Measurements from ENCODE around the gene DTWD2. TPM values are rescaled to one million over a fixed set of nuclear protein-coding genes. Genes with fewer than 3 reads are reported as not detected.

DTWD2 gene, protein sequence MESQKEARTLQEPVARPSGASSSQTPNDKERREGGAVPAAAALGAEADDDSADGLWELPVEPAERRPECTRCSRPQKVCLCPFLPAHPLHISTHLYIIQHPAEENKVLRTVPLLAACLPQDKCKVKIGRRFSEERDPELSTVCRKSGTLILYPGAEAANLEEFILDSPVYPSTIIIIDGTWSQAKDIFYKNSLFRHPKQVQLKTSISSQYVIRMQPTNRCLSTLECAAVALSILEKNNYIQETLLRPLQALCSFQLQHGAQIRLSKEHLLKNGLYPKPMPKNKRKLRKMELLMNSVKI
- 1 to 10 TPM; 3.8 to 4.0 TPM for total RNA-seq

DNA sequence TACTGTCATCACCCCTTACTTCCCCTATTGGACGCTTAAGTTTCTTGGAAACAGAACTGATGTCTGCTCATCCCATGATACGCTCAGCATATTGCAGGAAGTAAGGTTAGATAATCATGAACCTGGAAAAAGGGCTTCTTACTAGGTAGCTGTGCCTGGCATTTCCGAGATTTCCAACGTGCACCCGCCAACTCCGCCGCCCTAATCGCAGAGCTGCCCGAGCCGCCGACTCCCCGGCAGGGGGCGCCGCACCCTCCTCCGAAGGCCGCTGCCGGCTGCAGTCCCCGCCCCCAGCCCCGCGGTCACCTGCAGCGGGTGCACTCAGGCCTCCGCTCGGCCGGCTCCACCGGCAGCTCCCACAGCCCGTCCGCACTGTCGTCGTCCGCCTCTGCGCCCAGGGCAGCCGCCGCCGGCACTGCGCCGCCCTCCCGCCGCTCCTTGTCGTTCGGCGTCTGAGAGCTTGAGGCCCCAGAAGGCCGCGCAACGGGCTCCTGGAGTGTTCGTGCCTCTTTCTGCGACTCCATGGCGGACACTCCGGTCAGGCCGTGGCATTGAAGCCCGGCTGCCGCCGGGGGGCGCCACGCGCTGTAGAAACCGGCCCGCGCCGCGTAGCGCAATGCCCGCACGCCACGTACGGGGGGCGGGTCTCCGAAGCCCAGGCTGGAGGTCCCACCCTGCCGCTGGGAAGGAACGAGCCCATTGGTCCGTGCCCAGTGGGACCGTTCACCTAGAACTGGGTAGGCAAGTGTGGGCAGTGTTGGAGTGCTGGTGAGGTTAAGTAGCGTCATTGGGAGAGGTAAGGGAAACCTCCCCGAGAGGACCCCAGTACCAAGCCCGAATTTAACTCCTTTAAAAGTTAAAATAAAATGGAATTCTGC lies at the start of gene DTWD2:
TSS of gene DTWD2 (minus strand) at position 560 of the 878 bp plus-strand sequence. CDS start at position 524, 36 bp downstream.
- Mint-ChIP-seq H3K27ac (peak within 1 kb of the TSS; percentile 68 to 85), H3K36me3 (peaks cover 0 to 6% of the 10 kb centered on the region in 2 donors), H3K9me3 (no peaks in the 10 kb centered on the region)
- peak; percentile 96 to 97 for DNase-seq (ENCODE audit: low spot score in 2 of 2)
- ATAC-seq, result peak; percentile 89 to 91

DNA sequence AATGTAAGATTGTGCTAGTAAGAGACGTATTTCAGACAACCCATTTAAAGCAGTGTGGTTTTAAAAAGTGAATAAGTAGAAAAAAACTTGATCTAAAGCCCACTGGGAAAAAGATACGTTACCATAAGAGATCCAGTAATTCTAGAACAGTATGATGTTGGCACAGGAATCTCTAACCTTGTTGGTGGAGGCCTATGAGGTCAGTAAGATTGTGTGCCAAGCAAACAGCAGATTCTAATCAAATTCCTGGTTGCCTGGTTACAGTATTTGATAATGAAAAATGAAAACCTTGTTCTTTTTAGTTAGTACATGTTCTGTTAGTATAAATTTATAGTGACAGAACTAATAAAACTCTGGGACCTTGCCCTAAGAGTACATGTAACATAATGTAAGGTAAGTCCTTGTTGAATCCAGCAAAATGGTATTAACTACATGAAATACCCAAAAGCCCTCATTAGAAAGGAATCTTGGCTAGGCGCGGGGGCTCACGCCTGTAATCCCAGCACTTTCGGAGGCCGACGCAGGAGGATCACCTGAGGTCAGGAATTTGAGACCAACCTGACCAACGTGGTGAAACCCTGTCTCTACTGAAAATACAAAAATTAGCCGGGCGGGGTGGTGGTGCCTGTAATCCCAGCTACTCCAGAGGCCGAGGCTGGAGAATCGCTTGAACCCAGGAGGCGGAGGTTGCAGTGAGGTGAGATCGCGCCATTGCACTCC lies 49.3 kb upstream of the DTWD2 start:
- no peak for ATAC-seq
- DNase-seq (ENCODE audit: low spot score in 2 of 2), result no peak
- Mint-ChIP-seq H3K9me3 (no peaks in the 10 kb centered on the region), H3K27ac (no peak overlapping the region), H3K36me3 (no peaks in the 10 kb centered on the region)

DNA sequence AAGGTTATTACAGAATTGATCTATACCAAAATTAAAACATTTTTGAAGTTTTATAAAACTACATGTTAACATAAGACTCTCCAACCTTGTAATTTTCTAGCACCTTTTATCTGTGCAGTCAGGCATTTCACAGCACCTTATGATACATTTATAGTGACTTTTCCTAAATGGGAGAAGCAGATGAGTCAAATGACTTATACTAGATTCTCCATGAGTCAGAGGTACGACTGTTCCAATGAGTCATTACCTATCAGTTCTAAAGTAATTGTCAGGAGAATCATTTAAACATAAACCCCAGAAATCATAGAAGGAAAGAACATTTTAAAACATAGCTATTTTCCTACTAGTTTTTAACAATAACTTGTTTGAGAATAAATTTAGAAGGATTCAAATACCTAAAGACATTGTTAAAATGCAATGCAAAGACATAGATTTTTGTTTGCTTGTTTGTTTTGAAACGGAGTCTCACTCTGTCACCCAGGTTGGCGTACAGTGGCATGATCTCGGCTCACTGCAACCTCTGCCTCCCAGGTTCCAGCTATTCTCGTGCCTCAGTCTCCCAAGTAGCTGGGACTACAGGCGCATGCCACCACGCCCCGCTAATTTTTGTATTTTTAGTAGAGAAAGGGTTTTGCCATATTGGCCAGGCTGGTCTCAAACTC lies 47.9 kb upstream of the DTWD2 start:
- DNase-seq (ENCODE audit: low spot score in 2 of 2), result no peak
- H3K36me3 Mint-ChIP-seq, result no peaks in the 10 kb centered on the region
- peak; percentile 99 for ATAC-seq
- H3K9me3 Mint-ChIP-seq, result no peaks in the 10 kb centered on the region
- H3K27ac Mint-ChIP-seq, result peak overlapping the region in 1 of 2 donors; percentile 12

DNA sequence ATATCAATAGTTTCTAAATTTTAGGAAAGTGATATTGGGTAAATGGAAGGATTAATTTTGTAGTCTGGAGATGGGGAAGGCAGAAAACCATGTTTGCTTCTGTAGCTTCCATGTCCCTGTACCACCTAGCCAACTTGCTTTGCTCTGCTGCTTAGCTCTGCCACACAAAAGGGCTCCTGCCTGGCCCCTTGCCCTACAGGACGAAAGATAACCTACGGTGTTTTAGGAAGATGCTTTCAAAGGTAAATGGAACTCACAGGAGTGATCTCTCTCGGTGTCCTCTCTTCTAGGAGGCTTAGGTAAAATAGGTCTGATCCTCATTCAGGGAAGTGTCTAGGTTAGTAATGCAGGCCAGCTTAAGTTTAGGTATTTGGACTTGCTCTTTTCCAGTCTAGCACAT lies 44.8 kb upstream of the DTWD2 start:
- no peak for DNase-seq (ENCODE audit: low spot score in 2 of 2)
- ATAC-seq, result no peak
- no peaks in the 10 kb centered on the region for H3K9me3 Mint-ChIP-seq
- H3K27ac Mint-ChIP-seq, result no peak overlapping the region
- H3K36me3 Mint-ChIP-seq, result no peaks in the 10 kb centered on the region

DNA sequence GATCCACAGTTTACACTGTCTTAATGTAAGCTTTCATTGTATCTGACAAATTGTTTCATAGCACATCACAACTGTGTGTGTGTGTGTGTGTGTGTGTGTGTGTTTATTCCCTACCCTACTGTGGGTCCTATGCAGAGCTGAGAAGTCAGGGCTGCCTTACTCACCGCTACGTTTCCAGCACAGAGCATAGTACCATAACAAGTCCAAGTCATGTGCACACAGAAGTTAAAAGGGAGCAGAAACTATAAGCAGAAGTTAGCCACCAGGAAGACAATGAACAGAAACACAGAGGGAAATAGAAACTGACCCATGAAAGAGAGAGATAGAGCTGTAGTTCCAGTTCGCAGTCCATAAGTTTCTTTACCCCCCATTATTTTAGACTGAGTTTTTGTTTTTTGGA lies 44.3 kb upstream of the DTWD2 start:
- DNase-seq (ENCODE audit: low spot score in 2 of 2) (no peak), ATAC-seq (no peak)
- Mint-ChIP-seq H3K9me3 (no peaks in the 10 kb centered on the region), H3K36me3 (no peaks in the 10 kb centered on the region), H3K27ac (no peak overlapping the region)

DNA sequence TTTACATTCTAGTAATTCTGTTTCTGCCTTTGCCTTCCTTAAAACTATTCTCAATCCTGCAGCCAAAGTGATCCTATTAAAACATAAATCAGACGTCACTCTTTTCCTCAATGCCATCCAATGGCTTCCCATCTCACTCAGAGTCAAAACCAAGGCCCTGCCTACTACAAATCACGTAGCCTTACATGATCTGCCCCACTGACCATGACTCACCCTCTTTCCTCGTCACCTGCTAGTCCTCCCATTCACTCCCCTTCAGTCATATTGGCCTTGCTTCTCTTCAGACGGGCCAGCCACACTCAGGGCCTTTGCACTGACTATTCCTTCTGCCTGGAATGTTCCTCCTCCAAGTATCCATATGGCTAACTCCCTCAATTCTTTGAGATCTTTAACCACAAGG lies 43.6 kb upstream of the DTWD2 start:
- ATAC-seq, result peak in 1 of 2 donors; percentile 43
- H3K27ac Mint-ChIP-seq, result peak overlapping the region in 1 of 2 donors; percentile 73
- no peaks in the 10 kb centered on the region for H3K9me3 Mint-ChIP-seq
- DNase-seq (ENCODE audit: low spot score in 2 of 2), result no peak
- H3K36me3 Mint-ChIP-seq, result no peaks in the 10 kb centered on the region

DNA sequence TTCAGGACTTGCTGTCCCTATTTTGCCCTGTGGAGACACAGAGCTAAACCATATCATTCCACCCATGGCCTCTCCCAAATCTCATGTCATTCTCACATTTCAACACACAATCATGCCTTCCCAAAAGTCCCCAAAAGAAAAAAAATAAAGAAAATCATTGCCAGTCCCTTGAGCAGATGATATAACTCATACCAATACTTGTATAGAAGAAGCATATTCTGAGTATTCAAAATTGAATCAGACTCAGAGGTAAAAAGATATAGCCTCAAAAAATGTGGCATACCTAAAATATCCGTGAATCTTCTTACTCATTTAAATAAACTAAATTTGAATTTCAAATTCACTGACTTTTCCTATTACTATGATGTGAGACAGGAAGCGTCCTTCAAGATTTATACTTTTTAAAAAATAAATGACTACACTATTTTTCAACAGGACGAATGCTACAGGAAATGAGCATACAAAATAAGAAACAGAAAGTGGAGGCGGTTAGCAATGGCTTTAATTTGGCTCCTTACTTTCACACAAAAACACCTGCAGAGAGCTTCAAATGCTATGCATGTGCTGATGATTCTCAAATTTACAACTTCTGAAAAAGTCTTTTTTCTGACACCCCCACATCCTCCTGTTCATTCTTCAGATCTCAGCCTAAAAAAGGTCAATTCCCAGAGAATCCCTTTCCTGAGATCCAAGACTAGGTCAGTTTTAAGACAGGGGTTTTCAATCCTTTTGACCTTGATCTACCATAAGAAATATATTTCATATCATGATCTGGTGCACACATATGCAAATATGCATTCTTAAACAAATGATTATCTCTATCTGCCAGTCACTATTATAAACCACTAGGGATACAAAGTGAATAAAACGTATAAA lies 42.9 kb upstream of the DTWD2 start:
- ATAC-seq, result peak; percentile 66 to 82
- DNase-seq (ENCODE audit: low spot score in 2 of 2), result no peak
- Mint-ChIP-seq H3K27ac (peak overlapping the region; percentile 51 to 73), H3K36me3 (no peaks in the 10 kb centered on the region), H3K9me3 (no peaks in the 10 kb centered on the region)

DNA sequence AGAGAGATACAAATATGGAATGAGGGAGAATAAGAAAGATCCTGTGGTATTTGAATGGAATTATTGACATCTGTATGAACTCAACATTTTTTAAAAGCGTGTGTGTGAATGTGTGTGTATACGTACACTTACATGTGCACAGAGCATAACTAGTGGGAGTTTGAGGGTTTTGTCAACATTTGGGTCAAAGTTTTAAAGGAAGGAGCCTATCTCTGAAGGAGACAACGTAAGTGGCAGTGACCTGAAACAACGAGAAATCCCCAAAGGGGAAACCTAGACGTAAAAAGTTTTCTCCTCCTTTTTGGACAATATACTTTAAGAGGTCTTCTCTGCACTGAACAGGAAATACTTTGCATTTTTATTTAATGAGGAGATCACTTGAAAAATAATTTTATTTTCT lies 40.2 kb upstream of the DTWD2 start:
- ATAC-seq, result no peak
- H3K27ac Mint-ChIP-seq, result no peak overlapping the region
- no peak for DNase-seq (ENCODE audit: low spot score in 2 of 2)
- peaks cover 5 to 6% of the 10 kb centered on the region in 2 donors for H3K9me3 Mint-ChIP-seq
- H3K36me3 Mint-ChIP-seq, result peaks cover 0 to 11% of the 10 kb centered on the region in 2 donors

DNA sequence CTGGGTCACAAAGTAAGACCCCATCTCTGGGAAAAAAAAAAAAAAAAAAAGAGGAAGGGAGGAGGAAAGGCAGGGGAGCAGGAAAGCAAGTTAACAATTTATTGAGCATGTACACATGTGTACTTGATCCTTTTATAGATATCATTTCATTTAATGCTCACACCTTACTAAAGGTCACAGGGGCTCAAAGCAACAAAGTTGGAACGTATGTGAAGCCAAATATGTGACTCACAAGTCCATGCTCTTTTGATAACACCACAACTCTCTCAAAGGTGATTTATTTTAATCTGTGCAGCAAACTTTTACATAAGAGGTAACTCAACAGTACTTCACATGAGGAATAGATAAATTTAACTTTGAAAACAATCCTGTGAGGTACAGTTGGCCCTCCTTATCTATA lies 34.4 kb upstream of the DTWD2 start:
- ATAC-seq (no peak), DNase-seq (ENCODE audit: low spot score in 2 of 2) (no peak)
- H3K9me3 Mint-ChIP-seq, result peaks cover 5 to 6% of the 10 kb centered on the region in 2 donors
- H3K36me3 Mint-ChIP-seq, result peaks cover 0 to 11% of the 10 kb centered on the region in 2 donors
- no peak overlapping the region for H3K27ac Mint-ChIP-seq

DNA sequence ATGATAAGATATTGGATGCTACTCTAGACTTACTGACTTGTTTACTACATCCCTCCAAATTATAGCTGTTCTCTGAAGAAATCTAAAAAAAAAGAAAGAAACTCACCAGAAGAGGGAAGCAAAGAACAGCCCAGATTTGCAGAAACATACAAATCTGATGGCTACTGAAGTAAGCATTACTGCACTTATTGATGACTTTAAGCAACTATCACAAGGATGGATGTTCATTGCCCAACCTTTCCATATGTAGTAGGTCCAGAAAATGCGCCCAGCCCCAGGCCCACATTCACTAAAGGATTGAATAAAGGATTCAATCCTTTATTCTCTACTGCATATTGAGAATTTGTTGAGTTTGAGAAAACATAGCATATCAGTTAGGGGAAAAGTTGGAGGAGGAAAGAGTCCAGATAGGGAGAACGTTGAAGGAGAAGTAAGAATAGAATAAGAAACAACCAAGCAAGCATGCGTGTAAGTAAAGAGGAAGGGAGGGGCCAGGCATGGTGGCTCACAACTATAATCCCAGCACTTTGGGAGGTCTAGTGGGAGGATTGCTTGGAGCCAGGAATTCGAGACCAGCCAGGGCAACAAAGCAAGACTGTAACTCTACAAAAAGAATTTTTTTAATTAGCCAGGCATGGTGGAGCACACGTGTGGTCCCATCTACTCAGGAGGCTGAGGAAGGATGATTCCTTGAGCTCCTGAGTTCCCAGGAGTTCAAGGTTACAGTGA lies 33.8 kb upstream of the DTWD2 start:
- Mint-ChIP-seq H3K27ac (no peak overlapping the region), H3K36me3 (peaks cover 0 to 11% of the 10 kb centered on the region in 2 donors), H3K9me3 (peaks cover 5 to 6% of the 10 kb centered on the region in 2 donors)
- DNase-seq (ENCODE audit: low spot score in 2 of 2) (no peak), ATAC-seq (peak in 1 of 2 donors; percentile 59)

DNA sequence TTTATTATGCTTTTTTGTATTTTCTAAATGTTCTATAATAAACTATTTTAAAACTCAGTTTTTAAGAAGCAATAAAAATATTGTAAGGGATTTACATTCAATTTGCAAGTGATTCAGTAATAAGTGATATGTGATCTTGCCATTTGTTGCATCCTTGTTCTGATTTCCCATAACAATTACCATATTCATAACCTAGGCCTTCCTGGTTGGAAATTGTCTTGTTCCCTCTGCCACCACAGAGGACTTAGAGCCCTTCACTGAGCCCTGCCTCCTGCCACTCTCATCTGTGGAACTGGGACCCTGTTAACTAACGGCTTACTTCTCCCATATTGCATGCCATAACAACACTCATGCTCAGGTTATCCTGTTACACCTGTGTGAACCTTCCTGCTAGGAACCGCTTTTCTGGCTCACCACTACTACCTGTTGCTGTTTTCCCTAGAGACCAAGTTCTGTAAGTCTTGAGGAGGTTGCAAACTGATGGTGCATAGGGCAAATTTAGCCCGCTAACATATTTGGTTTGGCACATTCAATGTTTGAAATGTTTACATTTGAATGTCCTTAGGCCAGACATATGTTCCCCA lies 32.9 kb upstream of the DTWD2 start:
- DNase-seq (ENCODE audit: low spot score in 2 of 2) (no peak), ATAC-seq (no peak)
- no peak overlapping the region for H3K27ac Mint-ChIP-seq
- H3K9me3 Mint-ChIP-seq, result peaks cover 5 to 6% of the 10 kb centered on the region in 2 donors
- peaks cover 0 to 11% of the 10 kb centered on the region in 2 donors for H3K36me3 Mint-ChIP-seq

DNA sequence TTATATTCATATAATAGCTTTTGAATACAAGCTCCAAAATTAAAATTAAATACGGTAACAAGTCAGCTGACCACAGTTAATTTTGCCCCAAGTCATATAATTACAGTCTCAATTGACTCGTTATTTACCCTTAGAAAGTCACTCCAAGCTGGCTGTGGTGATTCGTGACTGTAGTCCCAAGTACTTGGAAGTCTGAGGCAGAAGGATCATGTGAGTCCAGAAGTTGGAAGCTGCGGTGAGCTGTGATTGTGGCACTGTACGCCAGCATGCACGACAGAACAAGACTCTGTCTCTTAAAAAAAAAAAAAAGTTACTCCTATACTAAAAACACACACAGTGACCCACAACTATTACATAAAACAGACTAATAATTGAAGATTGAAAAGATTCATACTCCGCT lies 31.6 kb upstream of the DTWD2 start:
- H3K9me3 Mint-ChIP-seq, result peaks cover 2 to 4% of the 10 kb centered on the region in 2 donors
- no peak overlapping the region for H3K27ac Mint-ChIP-seq
- no peak for DNase-seq (ENCODE audit: low spot score in 2 of 2)
- no peak for ATAC-seq
- peaks cover 0 to under 1% of the 10 kb centered on the region in 2 donors for H3K36me3 Mint-ChIP-seq

DNA sequence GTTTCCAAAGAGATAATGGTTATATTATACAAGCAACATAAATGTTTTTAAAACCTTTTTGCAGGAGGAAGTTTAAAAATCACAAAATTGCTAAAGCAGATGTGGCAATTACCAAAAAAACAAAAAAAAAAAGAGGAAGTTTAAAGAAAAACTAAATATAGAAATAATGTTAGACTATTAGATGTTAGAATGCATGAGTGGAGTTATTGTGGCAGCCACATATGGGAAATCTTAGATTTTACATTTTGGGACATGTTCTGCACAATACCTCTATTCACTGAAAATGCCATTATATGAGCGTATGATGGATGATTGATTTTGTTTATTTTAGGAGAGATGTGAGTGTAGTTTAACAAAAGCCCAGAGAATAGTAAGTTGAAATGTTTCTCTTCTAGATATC lies 31.2 kb upstream of the DTWD2 start:
- Mint-ChIP-seq H3K9me3 (peaks cover 0 to 2% of the 10 kb centered on the region in 2 donors), H3K36me3 (no peaks in the 10 kb centered on the region), H3K27ac (no peak overlapping the region)
- DNase-seq (ENCODE audit: low spot score in 2 of 2) (no peak), ATAC-seq (no peak)

DNA sequence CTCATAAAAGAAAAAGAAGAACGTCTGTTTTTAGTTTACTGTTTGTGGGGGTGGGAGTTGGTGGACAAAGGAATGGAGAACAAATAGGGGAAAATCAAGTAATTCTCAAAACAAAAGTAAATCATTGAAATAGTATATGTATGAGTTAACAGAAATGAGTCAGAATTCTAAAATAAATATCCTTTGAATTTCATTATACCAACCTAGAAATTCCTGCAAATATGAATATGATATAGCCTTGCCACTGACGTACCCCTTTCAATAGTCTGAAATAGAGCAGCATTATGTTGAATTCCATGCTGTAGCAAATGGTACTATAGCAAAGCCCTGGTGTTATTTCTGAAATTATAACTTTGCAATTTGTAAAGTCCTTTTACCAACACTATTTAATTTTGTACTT lies 29.6 kb upstream of the DTWD2 start:
- no peaks in the 10 kb centered on the region for H3K9me3 Mint-ChIP-seq
- no peaks in the 10 kb centered on the region for H3K36me3 Mint-ChIP-seq
- DNase-seq (ENCODE audit: low spot score in 2 of 2) (no peak), ATAC-seq (no peak)
- no peak overlapping the region for H3K27ac Mint-ChIP-seq
